Stimulated activated CD4-positive, alpha-beta T cell treated with anti-CD3 and anti-CD28 coated beads, TNF-alpha, amount 100 ng/mL, for 1 hour (primary cell): Measurements from ENCODE around the gene CCDC201.

ENCODE experiments used
- DNase-seq, 3 donors: peaks; one replicate each; pipeline ENCODE4 v3.0.0-alpha.2; 2020; ENCODE audit warnings: low read depth in 3 of 3, low spot score in 1 of 3

The CCDC201 gene

GRCh38 chr7:45893374-45893995 lies 20.6 kb upstream of the CCDC201 start:
- DNase-seq: no peak

GRCh38 chr7:45892407-45893035 lies 19.6 kb upstream of the CCDC201 start:
- DNase-seq: no peak

GRCh38 chr7:45891462-45892402 lies 18.9 kb upstream of the CCDC201 start:
- no peak for DNase-seq

DNA sequence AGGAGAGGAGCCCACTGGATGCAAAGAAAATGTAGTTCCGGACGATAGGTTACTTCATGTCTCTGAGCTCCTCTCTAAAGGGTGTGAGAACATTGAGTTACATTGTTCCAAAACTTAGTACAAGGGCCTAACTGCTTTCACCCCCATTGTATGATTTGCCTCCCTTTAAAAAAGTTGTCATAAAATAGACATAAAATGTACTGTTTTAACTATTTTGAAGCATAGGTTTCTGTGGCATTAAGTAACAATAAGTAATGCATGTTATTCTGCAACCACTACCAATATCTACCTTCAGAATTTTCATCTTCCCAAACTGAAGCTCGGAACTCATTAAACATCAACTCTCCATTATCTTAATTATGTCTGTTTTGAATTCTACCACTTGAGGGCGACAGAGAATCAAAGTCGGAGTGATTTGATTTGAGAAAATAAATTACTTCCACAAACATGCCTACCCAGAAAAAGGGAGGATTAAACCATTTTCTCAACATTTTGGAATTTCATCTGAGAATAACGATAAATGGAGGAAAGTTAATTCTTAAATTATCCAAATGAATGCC lies 18.1 kb upstream of the CCDC201 start:
- DNase-seq: no peak

DNA sequence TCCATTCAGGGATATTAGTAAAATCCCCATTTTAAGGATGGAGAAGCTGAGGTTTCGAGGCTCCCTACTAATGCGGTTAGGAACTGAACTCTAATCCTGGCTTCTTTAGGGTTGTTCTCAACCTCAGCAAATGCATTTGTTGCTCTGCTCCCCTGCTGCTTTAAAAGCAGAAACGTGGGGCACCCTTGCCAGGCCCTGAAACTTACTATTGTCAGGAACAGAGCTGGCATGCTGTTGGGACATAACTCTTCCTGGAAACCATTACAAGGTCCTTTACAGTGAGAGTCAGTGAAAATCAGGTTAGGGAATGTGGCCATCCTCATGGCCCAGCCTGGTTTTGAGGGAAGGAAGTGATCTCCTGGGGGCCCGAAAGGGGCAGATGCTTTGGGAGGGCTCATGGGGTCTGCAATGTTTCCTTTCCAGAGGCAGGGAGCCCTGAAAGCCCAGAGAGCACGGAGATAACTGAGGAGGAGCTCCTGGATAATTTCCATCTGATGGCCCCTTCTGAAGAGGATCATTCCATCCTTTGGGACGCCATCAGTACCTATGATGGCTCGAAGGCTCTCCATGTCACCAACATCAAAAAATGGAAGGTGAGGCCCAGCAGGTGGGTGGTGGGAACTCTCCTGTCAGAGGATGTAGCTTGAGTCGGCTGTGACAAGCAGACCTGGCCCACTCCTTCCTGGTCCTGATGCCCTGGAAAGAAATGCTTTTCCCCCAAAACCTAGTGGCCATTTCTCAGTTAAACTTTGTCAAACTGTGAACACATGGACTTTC lies 17.4 kb upstream of the CCDC201 start:
- no peak for DNase-seq

GRCh38 chr7:45889367-45890067 lies 16.6 kb upstream of the CCDC201 start:
- DNase-seq: no peak

GRCh38 chr7:45888993-45889366 lies 16.1 kb upstream of the CCDC201 start:
- DNase-seq: no peak

DNA sequence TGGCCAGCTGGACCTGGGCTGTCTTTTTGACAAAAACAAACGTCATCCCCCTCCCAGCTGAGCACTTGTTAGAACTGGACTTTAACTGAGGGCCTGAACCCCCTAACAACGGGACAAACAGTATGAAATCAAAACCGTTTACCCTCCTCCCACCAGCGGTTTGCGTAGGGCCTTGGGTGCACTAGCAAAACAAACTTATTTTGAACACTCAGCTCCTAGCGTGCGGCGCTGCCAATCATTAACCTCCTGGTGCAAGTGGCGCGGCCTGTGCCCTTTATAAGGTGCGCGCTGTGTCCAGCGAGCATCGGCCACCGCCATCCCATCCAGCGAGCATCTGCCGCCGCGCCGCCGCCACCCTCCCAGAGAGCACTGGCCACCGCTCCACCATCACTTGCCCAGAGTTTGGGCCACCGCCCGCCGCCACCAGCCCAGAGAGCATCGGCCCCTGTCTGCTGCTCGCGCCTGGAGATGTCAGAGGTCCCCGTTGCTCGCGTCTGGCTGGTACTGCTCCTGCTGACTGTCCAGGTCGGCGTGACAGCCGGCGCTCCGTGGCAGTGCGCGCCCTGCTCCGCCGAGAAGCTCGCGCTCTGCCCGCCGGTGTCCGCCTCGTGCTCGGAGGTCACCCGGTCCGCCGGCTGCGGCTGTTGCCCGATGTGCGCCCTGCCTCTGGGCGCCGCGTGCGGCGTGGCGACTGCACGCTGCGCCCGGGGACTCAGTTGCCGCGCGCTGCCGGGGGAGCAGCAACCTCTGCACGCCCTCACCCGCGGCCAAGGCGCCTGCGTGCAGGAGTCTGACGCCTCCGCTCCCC lies 15.5 kb upstream of the CCDC201 start, which contains the start of gene IGFBP1:
Gene IGFBP1, plus strand, starts transcription at position 304 of the 808 bp plus-strand sequence. Its CDS starts 165 bp downstream, at position 469.
- no peak for DNase-seq

DNA sequence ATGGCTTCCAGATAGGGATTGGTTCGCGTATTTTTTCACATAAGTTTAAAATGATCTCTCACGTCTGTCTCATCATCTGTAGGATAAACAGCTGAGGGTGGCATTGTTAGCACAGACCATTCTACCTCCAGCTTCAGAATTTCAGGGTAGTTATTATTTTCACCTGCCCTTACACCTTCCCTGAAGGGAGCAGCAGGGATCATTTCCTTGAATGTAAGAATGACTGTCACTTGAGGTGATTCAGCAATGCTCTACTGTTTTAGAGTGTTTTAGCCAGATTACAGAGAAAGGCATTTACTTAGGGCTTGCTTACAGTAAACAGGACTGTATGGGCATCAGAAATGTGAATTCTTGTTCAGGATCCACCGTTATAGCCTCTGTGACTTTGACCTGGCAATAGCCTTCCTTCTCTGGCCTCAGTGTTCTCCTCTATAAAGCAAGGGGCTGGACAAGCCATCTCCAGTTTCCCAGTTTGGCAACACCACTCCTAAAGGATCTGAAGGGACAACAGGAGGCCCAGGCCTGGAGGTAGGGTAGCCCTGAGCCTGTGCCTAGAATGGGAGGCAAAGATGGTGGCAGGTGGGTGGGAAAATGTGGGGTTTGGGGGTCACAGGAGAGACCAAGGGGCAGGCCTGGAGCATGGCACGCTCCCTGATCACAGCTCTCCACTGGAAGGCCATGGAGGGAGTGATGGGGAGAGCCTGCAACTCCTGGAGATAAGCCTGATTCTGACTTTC lies 14.2 kb upstream of the CCDC201 start:
- no peak for DNase-seq

DNA sequence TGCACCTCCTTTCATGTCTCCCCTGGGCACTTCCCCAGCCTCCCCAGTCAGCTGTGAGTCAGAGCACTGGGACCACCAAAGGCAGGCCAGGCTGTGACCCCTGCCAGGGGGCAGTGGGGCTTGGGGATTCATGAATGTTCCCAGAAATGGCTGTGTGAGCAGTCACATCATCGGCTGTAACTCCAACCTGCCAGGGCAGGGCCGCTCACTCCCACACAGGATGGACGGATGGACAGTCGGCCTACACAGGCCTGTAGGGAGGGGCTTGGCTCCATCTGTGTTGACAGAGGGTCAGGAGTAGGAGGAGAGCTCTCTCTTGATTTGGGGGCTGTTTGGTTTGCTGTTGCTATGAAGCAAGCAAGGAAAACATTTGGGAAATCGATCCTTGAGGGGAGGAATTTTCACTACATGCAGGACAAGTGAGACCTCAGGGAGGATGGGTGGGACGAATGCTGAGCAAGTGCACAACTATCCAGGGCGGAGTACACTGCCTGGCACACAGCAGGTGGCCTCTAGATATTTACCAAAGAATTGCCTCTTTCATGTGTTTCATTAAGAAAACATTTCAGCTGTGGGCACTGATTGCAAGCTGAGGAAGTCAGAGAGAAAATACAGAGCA lies 12.5 kb upstream of the CCDC201 start:
- DNase-seq: no peak

GRCh38 chr7:45884136-45884535 lies 11.3 kb upstream of the CCDC201 start:
- no peak for DNase-seq

- DNase-seq: no peak
Measured at GRCh38 chr7:45882465-45882810, 9.6 kb upstream of the CCDC201 start.

DNA sequence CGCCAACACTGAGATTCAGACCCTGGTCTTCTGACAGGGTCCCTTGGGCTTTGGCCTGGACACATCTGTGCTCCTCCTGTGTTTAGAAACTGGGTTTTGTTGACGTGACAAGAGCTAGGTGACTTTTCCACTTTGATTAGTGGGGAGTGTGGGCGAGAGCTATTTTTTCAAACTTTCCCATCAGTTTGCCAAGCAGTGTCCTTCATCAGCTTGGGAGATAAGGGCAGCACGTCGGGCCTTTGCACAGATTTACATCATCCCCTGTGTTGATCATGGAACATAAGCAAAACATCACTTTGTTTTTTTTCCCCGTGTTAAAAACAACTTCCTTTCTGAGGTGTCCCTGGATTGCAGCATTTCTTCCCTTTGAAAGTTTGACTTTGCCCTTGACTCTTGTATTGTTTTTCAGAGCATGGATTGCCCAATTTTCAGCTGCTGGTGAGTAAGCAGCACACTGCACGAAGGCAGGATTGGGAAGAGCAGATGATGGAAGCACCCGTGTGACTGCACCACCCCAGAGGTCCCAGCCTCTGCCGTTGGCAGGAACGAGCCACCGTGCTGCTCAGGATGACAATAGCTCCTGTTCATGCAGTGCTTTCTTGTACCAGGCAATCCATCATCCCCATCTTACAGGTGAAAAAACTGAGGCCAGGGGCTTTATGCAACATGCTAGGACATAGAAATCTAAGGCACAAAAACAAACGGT lies 9.0 kb upstream of the CCDC201 start:
- no peak for DNase-seq

GRCh38 chr7:45881280-45881758 lies 8.4 kb upstream of the CCDC201 start:
- no peak for DNase-seq

- no peak for DNase-seq
Measured at GRCh38 chr7:45880433-45880860, 7.6 kb upstream of the CCDC201 start.

GRCh38 chr7:45878457-45879144 lies 5.7 kb upstream of the CCDC201 start:
- DNase-seq: no peak

DNA sequence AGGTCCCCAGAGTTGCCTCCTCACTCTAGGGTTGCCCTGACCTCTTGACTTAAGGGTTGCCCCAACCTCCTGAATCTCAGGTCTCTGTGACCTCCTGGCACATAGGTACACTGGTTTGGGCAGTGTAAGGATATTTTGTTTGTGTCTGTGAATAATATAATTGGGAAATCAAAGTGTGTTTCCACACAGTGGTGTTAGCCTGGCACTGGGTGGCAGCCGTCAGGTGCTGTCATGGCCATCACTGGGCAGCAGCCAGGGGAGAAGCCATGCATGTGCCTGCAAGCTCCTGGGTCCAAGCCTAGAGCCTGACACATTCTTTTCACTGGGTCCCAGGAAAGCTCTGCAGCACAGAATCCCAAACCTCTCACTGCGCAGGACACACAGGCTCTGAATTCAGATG lies 3.6 kb upstream of the CCDC201 start:
- no peak for DNase-seq
